ENCODE data around the gene GPR34. TPM values are rescaled to one million over a fixed set of nuclear protein-coding genes. Genes with fewer than 3 reads are reported as not detected.

The GPR34 gene
- total and polyA plus RNA-seq, 9 of the 15 experiments (the other 6 are each of a cell fraction or from before 2014, with no cell fraction given) = 0.13 TPM; not detected in 8

DNA sequence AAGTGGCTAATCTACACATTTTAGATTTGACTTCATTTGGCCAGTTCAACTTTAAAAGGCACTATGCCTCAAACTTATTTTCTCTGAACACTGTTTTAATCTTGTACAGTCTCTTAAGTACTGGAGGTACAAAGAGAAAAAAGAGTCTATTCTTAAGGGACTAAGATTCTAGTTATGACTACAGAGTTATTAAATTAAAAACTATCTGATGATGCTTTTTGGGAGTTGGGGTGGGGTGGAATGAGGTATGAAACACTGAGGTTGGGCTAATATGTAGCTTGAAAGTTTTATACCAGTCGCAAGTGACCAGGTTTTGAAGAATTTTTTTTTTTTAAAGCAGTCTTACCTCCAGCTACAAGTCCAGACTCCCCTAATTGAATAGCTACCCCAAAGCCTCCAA lies 17.7 kb upstream of the GPR34 start:
- intact Hi-C loops (cut with micrococcal nuclease) (no loop called here), in situ Hi-C loops (cut with MboI) (no loop called here)
- 20% methylated on average over 1 of the region's 1 CpG for WGBS (ENCODE audit: insufficient coverage, low coverage, missing lambda C conversion rate)
- no TSS peak for BruUV-seq (replicated peaks)
- POLR2A ChIA-PET = no interaction called here
- TF ChIP-seq ZFPM2 (CRISPR knock-in tag; IDR thresholded peaks at IDR 0.05) (no peak), MTA1 (IDR thresholded peaks at IDR 0.05; ENCODE audit: borderline replicate concordance) (no peak)
- TF ChIP-seq, protein P1, sequence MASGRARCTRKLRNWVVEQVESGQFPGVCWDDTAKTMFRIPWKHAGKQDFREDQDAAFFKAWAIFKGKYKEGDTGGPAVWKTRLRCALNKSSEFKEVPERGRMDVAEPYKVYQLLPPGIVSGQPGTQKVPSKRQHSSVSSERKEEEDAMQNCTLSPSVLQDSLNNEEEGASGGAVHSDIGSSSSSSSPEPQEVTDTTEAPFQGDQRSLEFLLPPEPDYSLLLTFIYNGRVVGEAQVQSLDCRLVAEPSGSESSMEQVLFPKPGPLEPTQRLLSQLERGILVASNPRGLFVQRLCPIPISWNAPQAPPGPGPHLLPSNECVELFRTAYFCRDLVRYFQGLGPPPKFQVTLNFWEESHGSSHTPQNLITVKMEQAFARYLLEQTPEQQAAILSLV (tag; IDR thresholded peaks at IDR 0.05) = no peak
- Histone ChIP-seq H3K4me2 (ENCODE audit: insufficient read depth, low read length) (no peak overlapping the region), H3K9me3 (replicated peaks; ENCODE audit: control insufficient read depth, insufficient read depth, low read depth, low read length) (no peaks in the 10 kb centered on the region), H3K36me3 (ENCODE audit: control insufficient read depth, insufficient read depth, low read length) (no peaks in the 10 kb centered on the region), H3K27me3 (ENCODE audit: control insufficient read depth in 2 of 2, insufficient read depth in 2 of 2, low read length in 2 of 2) (no peaks in the 10 kb centered on the region), H3K9me1 (ENCODE audit: control insufficient read depth, insufficient read depth, low read length) (no peaks in the 10 kb centered on the region), H4K20me1 (replicated peaks; ENCODE audit: control insufficient read depth, insufficient read depth, low read length) (no peaks in the 10 kb centered on the region), H3K9ac (ENCODE audit: insufficient read depth in 1 of 2, low read depth in 2 of 2, low read length in 2 of 2) (no peak overlapping the region), H3K4me3 (no peak overlapping the region), H3K4me1 (replicated peaks in 1 of 2; ENCODE audit: control insufficient read depth in 2 of 2, insufficient read depth in 2 of 2, low read length in 2 of 2) (peaks cover 0 to 2% of the 10 kb centered on the region in 2 experiments; a peak in 2 of 5 replicates), H3K27ac (ENCODE audit: extremely low read depth, low read depth, low read length) (no peak overlapping the region), H3K79me2 (ENCODE audit: control insufficient read depth, insufficient read depth, low read length) (no peaks in the 10 kb centered on the region), H2AFZ (ENCODE audit: low read depth, low read length) (no peak overlapping the region)
- CTCF ChIA-PET (ENCODE audit: low intra/inter-chr PET ratio) = no interaction called here
- no peak for DNase-seq (ENCODE audit: extremely low read depth in 1 of 4, low spot score in 3 of 4)
- no peak for FAIRE-seq
- no peak for ATAC-seq

DNA sequence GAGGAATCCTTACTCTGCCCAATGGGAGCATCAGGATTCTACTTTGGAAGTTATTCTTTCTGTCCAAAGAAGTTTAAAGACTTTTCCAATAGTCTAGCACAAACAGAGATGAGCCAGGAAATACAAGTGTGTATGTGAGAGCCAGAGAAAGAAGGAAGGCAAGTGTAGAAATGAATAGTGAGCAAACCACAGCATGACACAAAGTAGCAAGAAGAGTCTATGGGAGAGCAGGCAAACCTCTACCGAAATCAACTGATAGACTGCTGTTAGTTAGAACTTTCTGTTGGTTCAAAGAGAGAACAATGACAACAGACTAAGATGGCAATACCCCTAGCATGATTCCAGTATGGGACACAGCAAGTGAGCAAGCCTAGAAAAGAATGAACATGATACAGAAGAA lies 16.1 kb upstream of the GPR34 start:
- CTCF ChIA-PET (ENCODE audit: low intra/inter-chr PET ratio) = no interaction called here
- BruUV-seq (replicated peaks) = no TSS peak
- no peak overlapping the region for H2AFZ ChIP-seq (ENCODE audit: low read depth, low read length)
- DNase-seq (ENCODE audit: extremely low read depth in 1 of 4, low spot score in 3 of 4) = no peak
- no peaks in the 10 kb centered on the region for H3K79me2 ChIP-seq (ENCODE audit: control insufficient read depth, insufficient read depth, low read length)
- H3K27ac ChIP-seq (ENCODE audit: extremely low read depth, low read depth, low read length) = no peak overlapping the region
- in situ Hi-C loops (cut with MboI) (no loop called here), intact Hi-C loops (cut with micrococcal nuclease) (no loop called here)
- H3K9me3 ChIP-seq (replicated peaks; ENCODE audit: control insufficient read depth, insufficient read depth, low read depth, low read length) = no peaks in the 10 kb centered on the region
- no peak overlapping the region for H3K4me3 ChIP-seq
- no peaks in the 10 kb centered on the region for H3K4me1 ChIP-seq (replicated peaks in 1 of 2; ENCODE audit: control insufficient read depth in 2 of 2, insufficient read depth in 2 of 2, low read length in 2 of 2)
- no peaks in the 10 kb centered on the region for H4K20me1 ChIP-seq (replicated peaks; ENCODE audit: control insufficient read depth, insufficient read depth, low read length)
- ATAC-seq = no peak
- WGBS (ENCODE audit: insufficient coverage, low coverage, missing lambda C conversion rate) = 25% methylated on average over 1 of the region's 1 CpG
- H3K4me2 ChIP-seq (ENCODE audit: insufficient read depth, low read length) = no peak overlapping the region
- H3K36me3 ChIP-seq (ENCODE audit: control insufficient read depth, insufficient read depth, low read length) = no peaks in the 10 kb centered on the region
- H3K9ac ChIP-seq (ENCODE audit: insufficient read depth in 1 of 2, low read depth in 2 of 2, low read length in 2 of 2) = no peak overlapping the region
- no peaks in the 10 kb centered on the region for H3K9me1 ChIP-seq (ENCODE audit: control insufficient read depth, insufficient read depth, low read length)
- no peaks in the 10 kb centered on the region for H3K27me3 ChIP-seq (ENCODE audit: control insufficient read depth in 2 of 2, insufficient read depth in 2 of 2, low read length in 2 of 2)
- FAIRE-seq = no peak
- POLR2A ChIA-PET = no interaction called here
- TF ChIP-seq CBX2 (IDR thresholded peaks at IDR 0.05; ENCODE audit: insufficient read depth, low read length, poor library complexity, severe bottlenecking) (no peak), TEAD1 (CRISPR knock-in tag; IDR thresholded peaks at IDR 0.05) (no peak), SMAD2 (IDR thresholded peaks at IDR 0.05; ENCODE audit: low read depth, low read length) (no peak), ZNF174 (CRISPR knock-in tag; IDR thresholded peaks at IDR 0.05) (no peak), MTA1 (IDR thresholded peaks at IDR 0.05; ENCODE audit: borderline replicate concordance) (no peak), DDX20 (tag; IDR thresholded peaks at IDR 0.05; ENCODE audit: low read depth) (no peak), ADNP (tag; IDR thresholded peaks at IDR 0.05) (no peak), ZSCAN32 (CRISPR knock-in tag; IDR thresholded peaks at IDR 0.05) (no peak)
- TF ChIP-seq, protein P2, sequence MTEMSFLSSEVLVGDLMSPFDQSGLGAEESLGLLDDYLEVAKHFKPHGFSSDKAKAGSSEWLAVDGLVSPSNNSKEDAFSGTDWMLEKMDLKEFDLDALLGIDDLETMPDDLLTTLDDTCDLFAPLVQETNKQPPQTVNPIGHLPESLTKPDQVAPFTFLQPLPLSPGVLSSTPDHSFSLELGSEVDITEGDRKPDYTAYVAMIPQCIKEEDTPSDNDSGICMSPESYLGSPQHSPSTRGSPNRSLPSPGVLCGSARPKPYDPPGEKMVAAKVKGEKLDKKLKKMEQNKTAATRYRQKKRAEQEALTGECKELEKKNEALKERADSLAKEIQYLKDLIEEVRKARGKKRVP (CRISPR knock-in tag; IDR thresholded peaks at IDR 0.05) = no peak
- TF ChIP-seq, protein P3, sequence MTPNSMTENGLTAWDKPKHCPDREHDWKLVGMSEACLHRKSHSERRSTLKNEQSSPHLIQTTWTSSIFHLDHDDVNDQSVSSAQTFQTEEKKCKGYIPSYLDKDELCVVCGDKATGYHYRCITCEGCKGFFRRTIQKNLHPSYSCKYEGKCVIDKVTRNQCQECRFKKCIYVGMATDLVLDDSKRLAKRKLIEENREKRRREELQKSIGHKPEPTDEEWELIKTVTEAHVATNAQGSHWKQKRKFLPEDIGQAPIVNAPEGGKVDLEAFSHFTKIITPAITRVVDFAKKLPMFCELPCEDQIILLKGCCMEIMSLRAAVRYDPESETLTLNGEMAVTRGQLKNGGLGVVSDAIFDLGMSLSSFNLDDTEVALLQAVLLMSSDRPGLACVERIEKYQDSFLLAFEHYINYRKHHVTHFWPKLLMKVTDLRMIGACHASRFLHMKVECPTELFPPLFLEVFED (CRISPR knock-in tag; conservative IDR thresholded peaks at IDR 0.05) = no peak
- TF ChIP-seq, protein P4, sequence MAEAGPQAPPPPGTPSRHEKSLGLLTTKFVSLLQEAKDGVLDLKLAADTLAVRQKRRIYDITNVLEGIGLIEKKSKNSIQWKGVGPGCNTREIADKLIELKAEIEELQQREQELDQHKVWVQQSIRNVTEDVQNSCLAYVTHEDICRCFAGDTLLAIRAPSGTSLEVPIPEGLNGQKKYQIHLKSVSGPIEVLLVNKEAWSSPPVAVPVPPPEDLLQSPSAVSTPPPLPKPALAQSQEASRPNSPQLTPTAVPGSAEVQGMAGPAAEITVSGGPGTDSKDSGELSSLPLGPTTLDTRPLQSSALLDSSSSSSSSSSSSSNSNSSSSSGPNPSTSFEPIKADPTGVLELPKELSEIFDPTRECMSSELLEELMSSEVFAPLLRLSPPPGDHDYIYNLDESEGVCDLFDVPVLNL (CRISPR knock-in tag; IDR thresholded peaks at IDR 0.05; ENCODE audit: low read depth) = no peak

Measured in K562 (cell line).